ENCODE data around the gene TMEM59L. TPM values are rescaled to one million over a fixed set of nuclear protein-coding genes. Genes with fewer than 3 reads are reported as not detected.
A peak's percentile ranks its signal among the peaks of the same experiment; 100 is the strongest.

TMEM59L gene
- total and polyA plus RNA-seq, 4 donors: 0.08 to 0.15 (median 0.08) TPM; not detected in 1

GRCh38 chr19:18636969-18637629 is 24.4 kb downstream of the TMEM59L start, which contains the start of gene KLHL26:
TSS of gene KLHL26 (plus strand) at chr19:18637028. CDS start at chr19:18637055, 27 bp downstream.
- DNase-seq (ENCODE audit: low spot score): no peak
- Histone ChIP-seq H3K27me3 (ENCODE audit: control insufficient read depth in 4 of 4, insufficient read depth in 4 of 4, low read length in 3 of 4) (no peaks in the 10 kb centered on the region), H3K4me3 (ENCODE audit: low read depth in 1 of 3, low read length in 3 of 3) (peak within 1 kb of the TSS; percentile 65 to 79 (median 76)), H3K36me3 (ENCODE audit: control insufficient read depth in 4 of 4, insufficient read depth in 3 of 4, low read depth in 1 of 4, low read length in 3 of 4) (no peaks in the 10 kb centered on the region), H3K9ac (ENCODE audit: low read depth in 1 of 2, low read length in 2 of 2) (peak within 1 kb of the TSS; percentile 74 to 86), H3K4me1 (ENCODE audit: control insufficient read depth in 4 of 4, insufficient read depth in 4 of 4, low read length in 3 of 4) (peaks cover 5 to 17% (median 12%) of the 10 kb centered on the region in 4 donors), H3K27ac (ENCODE audit: low read depth in 1 of 2, low read length in 2 of 2) (peak within 1 kb of the TSS; percentile 54 to 75), H3K9me3 (ENCODE audit: control insufficient read depth in 4 of 4, low read length in 3 of 4) (no peaks in the 10 kb centered on the region)
- TF ChIP-seq GABPA (IDR thresholded peaks at IDR 0.05 in 1 of 2, conservative IDR thresholded peaks at IDR 0.05 in 1 of 2): no peak
- peak; percentile 28 for TF ChIP-seq YY1 (IDR thresholded peaks at IDR 0.05)
- WGBS: 6% methylated on average over 47 of the region's 47 CpGs

GRCh38 chr19:18637673-18638630 is 25.3 kb downstream of the TMEM59L start:
- peak overlapping the region; percentile 46 to 75 for H3K27ac ChIP-seq (ENCODE audit: low read depth in 1 of 2, low read length in 2 of 2)
- TF ChIP-seq RAD21 (IDR thresholded peaks at IDR 0.05) (peak in 1 of 2 donors; percentile 26), NR2F2 (IDR thresholded peaks at IDR 0.05) (no peak)
- H3K4me1 ChIP-seq (ENCODE audit: control insufficient read depth in 4 of 4, insufficient read depth in 4 of 4, low read length in 3 of 4): peaks cover 5 to 17% (median 12%) of the 10 kb centered on the region in 4 donors
- H3K4me3 ChIP-seq (ENCODE audit: low read depth in 1 of 3, low read length in 3 of 3): peak overlapping the region; percentile 65 to 79 (median 76)
- 50% methylated on average over 3 of the region's 3 CpGs for WGBS
- no peaks in the 10 kb centered on the region for H3K36me3 ChIP-seq (ENCODE audit: control insufficient read depth in 4 of 4, insufficient read depth in 3 of 4, low read depth in 1 of 4, low read length in 3 of 4)
- no peaks in the 10 kb centered on the region for H3K9me3 ChIP-seq (ENCODE audit: control insufficient read depth in 4 of 4, low read length in 3 of 4)
- no peaks in the 10 kb centered on the region for H3K27me3 ChIP-seq (ENCODE audit: control insufficient read depth in 4 of 4, insufficient read depth in 4 of 4, low read length in 3 of 4)
- DNase-seq (ENCODE audit: low spot score): no peak
- no peak overlapping the region for H3K9ac ChIP-seq (ENCODE audit: low read depth in 1 of 2, low read length in 2 of 2)

GRCh38 chr19:18639706-18640243 is 27.1 kb downstream of the TMEM59L start:
- H3K27ac ChIP-seq (ENCODE audit: low read depth in 1 of 2, low read length in 2 of 2): no peak overlapping the region
- peaks cover 5 to 17% (median 12%) of the 10 kb centered on the region in 4 donors for H3K4me1 ChIP-seq (ENCODE audit: control insufficient read depth in 4 of 4, insufficient read depth in 4 of 4, low read length in 3 of 4)
- H3K36me3 ChIP-seq (ENCODE audit: control insufficient read depth in 4 of 4, insufficient read depth in 3 of 4, low read depth in 1 of 4, low read length in 3 of 4): no peaks in the 10 kb centered on the region
- 81% methylated on average over 8 of the region's 8 CpGs for WGBS
- DNase-seq (ENCODE audit: low spot score): no peak
- TF ChIP-seq GABPA (IDR thresholded peaks at IDR 0.05 in 1 of 2, conservative IDR thresholded peaks at IDR 0.05 in 1 of 2) (no peak), EGR1 (IDR thresholded peaks at IDR 0.05; ENCODE audit: low read depth in 2 of 2) (no peak), CTCF (IDR thresholded peaks at IDR 0.05; ENCODE audit: low read depth, low read length, missing input control) (no peak), RXRA (IDR thresholded peaks at IDR 0.05) (no peak), TAF1 (conservative IDR thresholded peaks at IDR 0.05) (no peak), FOXA1 (IDR thresholded peaks at IDR 0.05) (no peak), NR2F2 (IDR thresholded peaks at IDR 0.05) (no peak), FOXA2 (IDR thresholded peaks at IDR 0.05) (no peak)
- no peak overlapping the region for H3K4me3 ChIP-seq (ENCODE audit: low read depth in 1 of 3, low read length in 3 of 3)
- H3K27me3 ChIP-seq (ENCODE audit: control insufficient read depth in 4 of 4, insufficient read depth in 4 of 4, low read length in 3 of 4): no peaks in the 10 kb centered on the region
- H3K9me3 ChIP-seq (ENCODE audit: control insufficient read depth in 4 of 4, low read length in 3 of 4): no peaks in the 10 kb centered on the region
- H3K9ac ChIP-seq (ENCODE audit: low read depth in 1 of 2, low read length in 2 of 2): no peak overlapping the region
